DND-41 (cell line): Measurements from ENCODE around the gene ATP9B.

ENCODE experiments used
- ATAC-seq: fragments of 200-7000 bp; cut with Tn5 transposase; 3 replicates; pipeline ENCODE4 v1.9.1; 2021; ENCODE audit warnings: low read depth; ENCODE audit not compliant: insufficient read depth
- DNase-seq: peaks from one replicate; pipeline ENCODE4 v3.0.0-alpha.2; 2020
- H2AFZ ChIP-seq: 2 replicates; pipeline ENCODE4 v1.6.0; 2012; ENCODE audit warnings: low read depth, low read length
- H3K27ac ChIP-seq: 2 replicates; pipeline ENCODE4 v1.5.1; 2012; ENCODE audit warnings: low read length, inconsistent platforms
- H3K27me3 ChIP-seq: fragments of 200-600 bp; sonication (generic); 2 replicates; pipeline ENCODE4 v1.6.0; 2012; ENCODE audit warnings: low read length, mild to moderate bottlenecking, inconsistent platforms; ENCODE audit not compliant: insufficient read depth, poor library complexity
- H3K36me3 ChIP-seq: 2 replicates; pipeline ENCODE4 v1.5.1; 2012; ENCODE audit warnings: low read length, inconsistent platforms; ENCODE audit not compliant: insufficient read depth
- H3K4me1 ChIP-seq: 2 replicates; pipeline ENCODE4 v1.5.1; 2012; ENCODE audit warnings: mild to moderate bottlenecking, low read length; ENCODE audit not compliant: insufficient read depth
- H3K4me2 ChIP-seq: 2 replicates; pipeline ENCODE4 v1.6.0; 2012; ENCODE audit warnings: mild to moderate bottlenecking, moderate library complexity, low read length, inconsistent platforms; ENCODE audit not compliant: insufficient read depth
- H3K4me3 ChIP-seq, 2 experiments: fragments of 200-600 bp in 1 of 2; shearing (Covaris generic) in 1 of 2; 2 replicates each; pipeline ENCODE4 v1.5.1; 2012 to 2016; ENCODE audit warnings: inconsistent platforms in 2 of 2, low read length in 2 of 2, mild to moderate bottlenecking in 2 of 2, low read depth in 1 of 2, moderate library complexity in 1 of 2
- H3K79me2 ChIP-seq: 2 replicates; pipeline ENCODE4 v1.6.0; 2012; ENCODE audit warnings: low read length, inconsistent platforms; ENCODE audit not compliant: insufficient read depth
- H3K9ac ChIP-seq: 2 replicates; pipeline ENCODE4 v1.6.0; 2012; ENCODE audit warnings: low read depth, mild to moderate bottlenecking, inconsistent platforms, low read length, moderate library complexity
- H3K9me3 ChIP-seq: 2 replicates; pipeline ENCODE4 v1.5.1; 2012; ENCODE audit warnings: low read length, moderate library complexity, mild to moderate bottlenecking, inconsistent platforms; ENCODE audit not compliant: insufficient read depth, severe bottlenecking
- H4K20me1 ChIP-seq: 2 replicates; pipeline ENCODE4 v1.6.0; 2012; ENCODE audit warnings: low read length; ENCODE audit not compliant: insufficient read depth
- CTCF ChIP-seq: IDR thresholded peaks from 2 replicates; pipeline ENCODE4 v1.5.1; 2012; ENCODE audit warnings: borderline replicate concordance, low read length, moderate library complexity, mild to moderate bottlenecking; ENCODE audit not compliant: poor library complexity, severe bottlenecking; ENCODE audit errors: extremely low read depth
- EZH2 ChIP-seq: IDR thresholded peaks from 3 replicates; pipeline ENCODE4 v1.6.1; 2012; ENCODE audit warnings: borderline replicate concordance, low read depth, mild to moderate bottlenecking, moderate library complexity, low read length, inconsistent platforms; ENCODE audit not compliant: severe bottlenecking

ATP9B gene

GRCh38 chr18:79314838-79315388 is 245.7 kb downstream of the ATP9B start:
- no peak for ATAC-seq
- Histone ChIP-seq H3K4me2 (no peak overlapping the region), H3K27ac (no peak overlapping the region), H3K36me3 (peaks cover 27% of the 10 kb centered on the region), H3K4me3 (no peak overlapping the region), H2AFZ (no peak overlapping the region), H3K79me2 (no peaks in the 10 kb centered on the region), H3K4me1 (peaks cover 6% of the 10 kb centered on the region; the same call in 1 of the 2 replicates), H3K27me3 (no peaks in the 10 kb centered on the region), H4K20me1 (no peaks in the 10 kb centered on the region), H3K9me3 (no peaks in the 10 kb centered on the region), H3K9ac (no peak overlapping the region)
- no peak for DNase-seq
- TF ChIP-seq EZH2 = no peak
- no peak for TF ChIP-seq CTCF

GRCh38 chr18:79315596-79315995 is 246.4 kb downstream of the ATP9B start:
- DNase-seq (no peak), ATAC-seq (no peak)
- no peaks in the 10 kb centered on the region for H3K79me2 ChIP-seq
- no peak overlapping the region for H3K4me2 ChIP-seq
- no peak overlapping the region for H3K4me3 ChIP-seq
- H3K36me3 ChIP-seq = peaks cover 27% of the 10 kb centered on the region
- H3K9me3 ChIP-seq = no peaks in the 10 kb centered on the region
- TF ChIP-seq EZH2 = no peak
- no peak for TF ChIP-seq CTCF
- H3K9ac ChIP-seq = no peak overlapping the region
- H3K4me1 ChIP-seq = peaks cover 6% of the 10 kb centered on the region; the same call in 1 of the 2 replicates
- H2AFZ ChIP-seq = no peak overlapping the region
- H3K27ac ChIP-seq = no peak overlapping the region
- no peaks in the 10 kb centered on the region for H3K27me3 ChIP-seq
- no peaks in the 10 kb centered on the region for H4K20me1 ChIP-seq

- H3K4me3 ChIP-seq = no peak overlapping the region
- no peak for ATAC-seq
Observed at GRCh38 chr18:79317703-79318102, 248.5 kb downstream of the ATP9B start.

More at GRCh38 chr18:79317703-79318102, 248.5 kb downstream of the ATP9B start:
- Histone ChIP-seq H3K4me2 (no peak overlapping the region), H3K27ac (no peak overlapping the region), H3K4me1 (peaks cover 6% of the 10 kb centered on the region; the same call in 1 of the 2 replicates), H2AFZ (no peak overlapping the region), H3K36me3 (peaks cover 19% of the 10 kb centered on the region), H4K20me1 (no peaks in the 10 kb centered on the region), H3K79me2 (no peaks in the 10 kb centered on the region), H3K9ac (no peak overlapping the region), H3K27me3 (no peaks in the 10 kb centered on the region), H3K9me3 (no peaks in the 10 kb centered on the region)
- TF ChIP-seq CTCF = no peak
- no peak for TF ChIP-seq EZH2
- no peak for DNase-seq
